ENCODE measurements around the gene TMPRSS9.

DNA sequence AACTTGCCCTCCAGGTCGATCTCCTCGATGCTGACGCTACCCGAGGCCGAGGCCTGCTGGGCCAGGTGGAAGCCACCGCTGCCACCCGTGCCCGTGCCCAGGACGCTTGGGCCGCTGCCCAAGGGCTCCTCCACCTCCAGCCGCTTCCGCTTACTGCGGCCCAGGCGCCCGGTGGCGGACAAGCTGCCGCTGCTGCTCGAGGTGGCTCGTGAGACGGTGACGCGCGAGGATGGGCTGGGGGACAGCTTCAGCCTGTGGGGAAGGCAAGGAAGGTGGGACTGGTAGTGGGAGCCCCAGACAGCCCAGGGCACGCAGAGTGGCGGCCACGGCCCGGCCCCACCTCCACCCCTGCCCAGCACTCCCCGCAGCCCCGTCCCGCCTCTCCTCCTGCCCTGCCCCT is 73.8 kb downstream of the TMPRSS9 start:
- TF ChIP-seq, protein P1, sequence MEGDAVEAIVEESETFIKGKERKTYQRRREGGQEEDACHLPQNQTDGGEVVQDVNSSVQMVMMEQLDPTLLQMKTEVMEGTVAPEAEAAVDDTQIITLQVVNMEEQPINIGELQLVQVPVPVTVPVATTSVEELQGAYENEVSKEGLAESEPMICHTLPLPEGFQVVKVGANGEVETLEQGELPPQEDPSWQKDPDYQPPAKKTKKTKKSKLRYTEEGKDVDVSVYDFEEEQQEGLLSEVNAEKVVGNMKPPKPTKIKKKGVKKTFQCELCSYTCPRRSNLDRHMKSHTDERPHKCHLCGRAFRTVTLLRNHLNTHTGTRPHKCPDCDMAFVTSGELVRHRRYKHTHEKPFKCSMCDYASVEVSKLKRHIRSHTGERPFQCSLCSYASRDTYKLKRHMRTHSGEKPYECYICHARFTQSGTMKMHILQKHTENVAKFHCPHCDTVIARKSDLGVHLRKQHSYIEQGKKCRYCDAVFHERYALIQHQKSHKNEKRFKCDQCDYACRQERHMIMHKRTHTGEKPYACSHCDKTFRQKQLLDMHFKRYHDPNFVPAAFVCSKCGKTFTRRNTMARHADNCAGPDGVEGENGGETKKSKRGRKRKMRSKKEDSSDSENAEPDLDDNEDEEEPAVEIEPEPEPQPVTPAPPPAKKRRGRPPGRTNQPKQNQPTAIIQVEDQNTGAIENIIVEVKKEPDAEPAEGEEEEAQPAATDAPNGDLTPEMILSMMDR (IDR thresholded peaks at IDR 0.05; ENCODE audit: poor library complexity, severe bottlenecking): no peak
- TF ChIP-seq POLR2AphosphoS5 (IDR thresholded peaks at IDR 0.05) (no peak), TAF1 (IDR thresholded peaks at IDR 0.05; ENCODE audit: low read depth) (no peak), RAD21 (conservative IDR thresholded peaks at IDR 0.05) (no peak)
- TF ChIP-seq, protein P2, sequence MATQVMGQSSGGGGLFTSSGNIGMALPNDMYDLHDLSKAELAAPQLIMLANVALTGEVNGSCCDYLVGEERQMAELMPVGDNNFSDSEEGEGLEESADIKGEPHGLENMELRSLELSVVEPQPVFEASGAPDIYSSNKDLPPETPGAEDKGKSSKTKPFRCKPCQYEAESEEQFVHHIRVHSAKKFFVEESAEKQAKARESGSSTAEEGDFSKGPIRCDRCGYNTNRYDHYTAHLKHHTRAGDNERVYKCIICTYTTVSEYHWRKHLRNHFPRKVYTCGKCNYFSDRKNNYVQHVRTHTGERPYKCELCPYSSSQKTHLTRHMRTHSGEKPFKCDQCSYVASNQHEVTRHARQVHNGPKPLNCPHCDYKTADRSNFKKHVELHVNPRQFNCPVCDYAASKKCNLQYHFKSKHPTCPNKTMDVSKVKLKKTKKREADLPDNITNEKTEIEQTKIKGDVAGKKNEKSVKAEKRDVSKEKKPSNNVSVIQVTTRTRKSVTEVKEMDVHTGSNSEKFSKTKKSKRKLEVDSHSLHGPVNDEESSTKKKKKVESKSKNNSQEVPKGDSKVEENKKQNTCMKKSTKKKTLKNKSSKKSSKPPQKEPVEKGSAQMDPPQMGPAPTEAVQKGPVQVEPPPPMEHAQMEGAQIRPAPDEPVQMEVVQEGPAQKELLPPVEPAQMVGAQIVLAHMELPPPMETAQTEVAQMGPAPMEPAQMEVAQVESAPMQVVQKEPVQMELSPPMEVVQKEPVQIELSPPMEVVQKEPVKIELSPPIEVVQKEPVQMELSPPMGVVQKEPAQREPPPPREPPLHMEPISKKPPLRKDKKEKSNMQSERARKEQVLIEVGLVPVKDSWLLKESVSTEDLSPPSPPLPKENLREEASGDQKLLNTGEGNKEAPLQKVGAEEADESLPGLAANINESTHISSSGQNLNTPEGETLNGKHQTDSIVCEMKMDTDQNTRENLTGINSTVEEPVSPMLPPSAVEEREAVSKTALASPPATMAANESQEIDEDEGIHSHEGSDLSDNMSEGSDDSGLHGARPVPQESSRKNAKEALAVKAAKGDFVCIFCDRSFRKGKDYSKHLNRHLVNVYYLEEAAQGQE (IDR thresholded peaks at IDR 0.05; ENCODE audit: borderline replicate concordance): no peak

All from neural cell (in vitro differentiated cells).